Activated B cell treated with CpG ODN at 0.5 μM for 24 hours (primary cell): Measurements from ENCODE around the gene ANKRD28. TPM values are rescaled to one million over a fixed set of nuclear protein-coding genes. Genes with fewer than 3 reads are reported as not detected.

Source experiments
- ATAC-seq: fragments of 200-7000 bp; cut with Tn5 transposase; one replicate; pipeline ENCODE4 v1.10.0; 2021; ENCODE audit warnings: low read depth, mild to moderate bottlenecking, moderate library complexity
- CTCF ChIA-PET: fragments of 350-600 bp; sonication (Branson Sonifier 250); formaldehyde crosslinking; loops from one replicate; lab custom pipeline; 2021; ENCODE audit warnings: antibody characterized with exemption; lab: Charles Lee
- POLR2A ChIA-PET: fragments of 350-600 bp; sonication (Branson Sonifier 250); formaldehyde crosslinking; loops from one replicate; lab custom pipeline; 2021; ENCODE audit warnings: antibody characterized with exemption; lab: Charles Lee
- DNase-seq: peaks from one replicate; pipeline ENCODE4 v3.0.0; 2022
- H3K27ac Mint-ChIP-seq: one replicate; pipeline ENCODE4 v1.8.0; 2020; ENCODE audit warnings: mixed read lengths
- H3K27me3 Mint-ChIP-seq: one replicate; pipeline ENCODE4 v1.8.0; 2021; ENCODE audit warnings: mixed read lengths
- H3K36me3 Mint-ChIP-seq: one replicate; pipeline ENCODE4 v1.8.0; 2021; ENCODE audit warnings: low read depth, mixed read lengths
- H3K4me1 Mint-ChIP-seq: one replicate; pipeline ENCODE4 v1.8.0; 2021; ENCODE audit warnings: mixed read lengths
- H3K4me3 Mint-ChIP-seq: one replicate; pipeline ENCODE4 v1.8.0; 2020; ENCODE audit warnings: mild to moderate bottlenecking, mixed read lengths
- H3K9me3 Mint-ChIP-seq: one replicate; pipeline ENCODE4 v1.8.0; 2020; ENCODE audit warnings: mixed read lengths
- intact Hi-C: fragments of 100-400 bp; cut with micrococcal nuclease; formaldehyde crosslinking; loops from one replicate; pipeline ENCODE4 v1.15.1; 2024
- total RNA-seq: library from RNA; stranded (reverse); gene quantifications from 2 replicates; pipeline ENCODE4 v1.2.3, GENCODE V29; 2022
- TF ChIP-seq, protein P1 (sequence below): fragments of 200-600 bp; IDR thresholded peaks from one replicate; pipeline ENCODE4 v1.8.0; 2022; ENCODE audit warnings: antibody characterized with exemption, mild to moderate bottlenecking

The ANKRD28 gene
- total RNA-seq, 1 donor from 2014 or later, result 29.9 TPM

- ATAC-seq (no peak), DNase-seq (no peak)
- no peak overlapping the region for H3K27ac Mint-ChIP-seq
- no peaks in the 10 kb centered on the region for H3K4me1 Mint-ChIP-seq
- TF ChIP-seq, protein P1, sequence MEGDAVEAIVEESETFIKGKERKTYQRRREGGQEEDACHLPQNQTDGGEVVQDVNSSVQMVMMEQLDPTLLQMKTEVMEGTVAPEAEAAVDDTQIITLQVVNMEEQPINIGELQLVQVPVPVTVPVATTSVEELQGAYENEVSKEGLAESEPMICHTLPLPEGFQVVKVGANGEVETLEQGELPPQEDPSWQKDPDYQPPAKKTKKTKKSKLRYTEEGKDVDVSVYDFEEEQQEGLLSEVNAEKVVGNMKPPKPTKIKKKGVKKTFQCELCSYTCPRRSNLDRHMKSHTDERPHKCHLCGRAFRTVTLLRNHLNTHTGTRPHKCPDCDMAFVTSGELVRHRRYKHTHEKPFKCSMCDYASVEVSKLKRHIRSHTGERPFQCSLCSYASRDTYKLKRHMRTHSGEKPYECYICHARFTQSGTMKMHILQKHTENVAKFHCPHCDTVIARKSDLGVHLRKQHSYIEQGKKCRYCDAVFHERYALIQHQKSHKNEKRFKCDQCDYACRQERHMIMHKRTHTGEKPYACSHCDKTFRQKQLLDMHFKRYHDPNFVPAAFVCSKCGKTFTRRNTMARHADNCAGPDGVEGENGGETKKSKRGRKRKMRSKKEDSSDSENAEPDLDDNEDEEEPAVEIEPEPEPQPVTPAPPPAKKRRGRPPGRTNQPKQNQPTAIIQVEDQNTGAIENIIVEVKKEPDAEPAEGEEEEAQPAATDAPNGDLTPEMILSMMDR, result no peak
- H3K36me3 Mint-ChIP-seq, result peaks cover 68% of the 10 kb centered on the region
- no peaks in the 10 kb centered on the region for H3K9me3 Mint-ChIP-seq
- CTCF ChIA-PET, result no interaction called here
- H3K27me3 Mint-ChIP-seq, result no peaks in the 10 kb centered on the region
- intact Hi-C loops, result loop anchor here (5.0 kb wide), 1 partner anchor 122 kb away; no protein-coding TSS in a partner anchor
- POLR2A ChIA-PET, result no interaction called here
- no peak overlapping the region for H3K4me3 Mint-ChIP-seq
Observed at GRCh38 chr3:15690230-15690629, 107.5 kb downstream of the ANKRD28 start.

GRCh38 chr3:15685927-15686326, 111.9 kb downstream of the ANKRD28 start:
- no peak overlapping the region for H3K27ac Mint-ChIP-seq
- TF ChIP-seq, protein P1, result no peak
- no peaks in the 10 kb centered on the region for H3K4me1 Mint-ChIP-seq
- H3K9me3 Mint-ChIP-seq, result no peaks in the 10 kb centered on the region
- no peak overlapping the region for H3K4me3 Mint-ChIP-seq
- CTCF ChIA-PET, result no interaction called here
- POLR2A ChIA-PET, result no interaction called here
- ATAC-seq (no peak), DNase-seq (no peak)
- H3K36me3 Mint-ChIP-seq, result peaks cover 65% of the 10 kb centered on the region
- intact Hi-C loops, result no loop called here
- H3K27me3 Mint-ChIP-seq, result no peaks in the 10 kb centered on the region

GRCh38 chr3:15683253-15683652, 114.5 kb downstream of the ANKRD28 start:
- ChIA-PET CTCF (no interaction called here), POLR2A (no interaction called here)
- peaks cover 52% of the 10 kb centered on the region for H3K36me3 Mint-ChIP-seq
- DNase-seq (no peak), ATAC-seq (no peak)
- no peak overlapping the region for H3K4me3 Mint-ChIP-seq
- TF ChIP-seq, protein P1, result no peak
- no peak overlapping the region for H3K27ac Mint-ChIP-seq
- H3K4me1 Mint-ChIP-seq, result no peaks in the 10 kb centered on the region
- intact Hi-C loops, result no loop called here
- H3K27me3 Mint-ChIP-seq, result no peaks in the 10 kb centered on the region
- no peaks in the 10 kb centered on the region for H3K9me3 Mint-ChIP-seq

- peaks cover 56% of the 10 kb centered on the region for H3K36me3 Mint-ChIP-seq
- no peaks in the 10 kb centered on the region for H3K27me3 Mint-ChIP-seq
Observed at GRCh38 chr3:15682561-15683185, 115.1 kb downstream of the ANKRD28 start.

DNA sequence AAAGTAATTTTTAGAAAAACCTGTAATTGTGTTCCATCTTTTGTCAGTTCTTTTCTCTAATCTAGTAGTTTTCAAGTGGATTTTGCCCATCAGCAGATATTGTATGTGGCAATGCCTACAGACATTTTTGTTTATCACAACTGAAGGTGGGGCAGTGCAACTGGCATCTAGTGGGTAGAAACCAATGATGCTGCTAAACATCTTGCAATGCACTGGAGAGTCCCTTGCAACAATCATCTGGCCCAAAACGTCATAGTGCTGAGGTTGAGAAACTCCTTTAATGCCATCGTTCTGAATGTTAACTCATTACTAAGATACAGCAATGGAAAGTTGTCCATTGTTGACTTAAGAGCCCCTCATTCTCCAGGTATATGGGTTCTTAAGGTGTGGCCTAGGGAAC, 116.1 kb downstream of the ANKRD28 start:
- Mint-ChIP-seq H3K4me3 (no peak overlapping the region), H3K27me3 (no peaks in the 10 kb centered on the region), H3K27ac (no peak overlapping the region), H3K36me3 (peaks cover 63% of the 10 kb centered on the region), H3K4me1 (no peaks in the 10 kb centered on the region), H3K9me3 (no peaks in the 10 kb centered on the region)
- TF ChIP-seq, protein P1, result no peak
- no peak for DNase-seq
- ChIA-PET CTCF (no interaction called here), POLR2A (no interaction called here)
- no peak for ATAC-seq
- intact Hi-C loops, result no loop called here

More at GRCh38 chr3:15682561-15683185, 115.1 kb downstream of the ANKRD28 start:
- POLR2A ChIA-PET, result no interaction called here
- TF ChIP-seq, protein P1, result no peak
- DNase-seq, result no peak
- H3K9me3 Mint-ChIP-seq, result no peaks in the 10 kb centered on the region
- CTCF ChIA-PET, result no interaction called here
- no peak overlapping the region for H3K27ac Mint-ChIP-seq
- no peaks in the 10 kb centered on the region for H3K4me1 Mint-ChIP-seq
- ATAC-seq, result no peak
- intact Hi-C loops, result no loop called here
- no peak overlapping the region for H3K4me3 Mint-ChIP-seq
